PC-3 (cell line): ENCODE measurements around the gene EPM2A. TPM values are rescaled to one million over a fixed set of nuclear protein-coding genes. Genes with fewer than 3 reads are reported as not detected.

Experiments
- ATAC-seq: fragments of 200-7000 bp; cut with Tn5 transposase; 2 replicates; pipeline ENCODE4 v1.9.1; 2020; ENCODE audit warnings: mild to moderate bottlenecking, moderate library complexity
- BruUV-seq: library from RNA; stranded (reverse); fragments of 400-500 nt; replicated peaks from 2 replicates; lab custom pipeline; 2021; lab: Mats Ljungman, UMichigan
- CTCF ChIA-PET: fragments of 300-600 bp; sonication (Branson Sonifier 250); formaldehyde crosslinking; loops from one replicate; lab custom pipeline; 2022; ENCODE audit warnings: antibody characterized with exemption; lab: Charles Lee
- POLR2A ChIA-PET: fragments of 300-600 bp; sonication (Branson Sonifier 250); formaldehyde crosslinking; loops from one replicate; lab custom pipeline; 2022; ENCODE audit warnings: antibody characterized with exemption; ENCODE audit not compliant: unreplicated experiment; lab: Charles Lee
- DNase-seq: peaks from one replicate; pipeline ENCODE4 v3.0.0-alpha.2; 2015
- H2AFZ ChIP-seq: fragments of 300-600 bp; sonication (generic); 2 replicates; pipeline ENCODE4 v1.6.0; 2016; ENCODE audit warnings: antibody characterized with exemption, low read length
- H3F3A ChIP-seq: fragments of 300-600 bp; sonication (generic); one replicate; pipeline ENCODE4 v1.6.0; 2017; ENCODE audit warnings: antibody characterized with exemption, low read length, control low read depth, mild to moderate bottlenecking; ENCODE audit not compliant: unreplicated experiment
- H3K27ac ChIP-seq: fragments of 300-600 bp; sonication (generic); 2 replicates; pipeline ENCODE4 v1.5.1; 2016; ENCODE audit warnings: mild to moderate bottlenecking, low read length
- H3K27me3 ChIP-seq: fragments of 300-600 bp; sonication (generic); 2 replicates; pipeline ENCODE4 v1.6.1; 2016; ENCODE audit warnings: low read length, mixed read lengths
- H3K36me3 ChIP-seq: fragments of 300-600 bp; sonication (generic); 2 replicates; pipeline ENCODE4 v1.6.1; 2016; ENCODE audit warnings: low read depth, mixed run types, low read length, mixed read lengths
- H3K4me1 ChIP-seq: fragments of 300-600 bp; sonication (generic); 2 replicates; pipeline ENCODE4 v1.5.1; 2016; ENCODE audit warnings: low read length; ENCODE audit not compliant: insufficient read depth
- H3K4me2 ChIP-seq: fragments of 300-600 bp; sonication (generic); 2 replicates; pipeline ENCODE4 v1.6.0; 2016; ENCODE audit warnings: low read length
- H3K4me3 ChIP-seq: fragments of 300-600 bp; sonication (generic); 2 replicates; pipeline ENCODE4 v1.5.1; 2016; ENCODE audit warnings: mild to moderate bottlenecking, low read length, mixed read lengths
- H3K79me2 ChIP-seq: fragments of 300-600 bp; sonication (generic); 2 replicates; pipeline ENCODE4 v1.6.1; 2017; ENCODE audit warnings: low read length, mixed read lengths
- H3K9ac ChIP-seq: fragments of 300-600 bp; sonication (generic); 2 replicates; pipeline ENCODE4 v1.6.0; 2016; ENCODE audit warnings: mild to moderate bottlenecking, low read length
- H3K9me2 ChIP-seq: fragments of 300-600 bp; sonication (generic); replicated peaks from 2 replicates; pipeline ENCODE4 v1.6.1; 2016; ENCODE audit warnings: mixed run types, low read length, mixed read lengths
- H3K9me3 ChIP-seq: fragments of 300-600 bp; sonication (generic); 2 replicates; pipeline ENCODE4 v1.6.1; 2016; ENCODE audit warnings: low read length, mixed read lengths
- H4K20me1 ChIP-seq: fragments of 300-600 bp; sonication (generic); 2 replicates; pipeline ENCODE4 v1.6.1; 2016; ENCODE audit warnings: low read length, mixed read lengths
- EZH2 ChIP-seq: fragments of 300-600 bp; sonication (generic); IDR thresholded peaks from one replicate; pipeline ENCODE4 v1.6.1; 2017; ENCODE audit warnings: antibody characterized with exemption, mild to moderate bottlenecking, low read length; ENCODE audit not compliant: unreplicated experiment
- EZH2phosphoT487 ChIP-seq: fragments of 300-600 bp; sonication (generic); IDR thresholded peaks from 2 replicates; pipeline ENCODE4 v1.6.1; 2018; ENCODE audit warnings: mild to moderate bottlenecking, antibody characterized with exemption, low read length, borderline replicate concordance
- intact Hi-C: fragments of 100-400 bp; cut with micrococcal nuclease; formaldehyde crosslinking; loops from 2 replicates; pipeline ENCODE4 v1.9.0; 2023
- total RNA-seq: library from RNA; depleted of rRNA; stranded (reverse); fragments of >200 nt; gene quantifications from 2 replicates; pipeline ENCODE4 v1.2.3, GENCODE V29; 2014; rRNA removed
- TF ChIP-seq, protein P1 (sequence below): fragments of 300-600 bp; sonication (generic); conservative IDR thresholded peaks from 2 replicates; pipeline ENCODE4 v1.5.1; 2017; ENCODE audit warnings: antibody characterized with exemption, low read depth, mild to moderate bottlenecking, low read length

Gene EPM2A
- total RNA-seq, 1 experiment from 2014 or later, result 2.9 TPM

DNA sequence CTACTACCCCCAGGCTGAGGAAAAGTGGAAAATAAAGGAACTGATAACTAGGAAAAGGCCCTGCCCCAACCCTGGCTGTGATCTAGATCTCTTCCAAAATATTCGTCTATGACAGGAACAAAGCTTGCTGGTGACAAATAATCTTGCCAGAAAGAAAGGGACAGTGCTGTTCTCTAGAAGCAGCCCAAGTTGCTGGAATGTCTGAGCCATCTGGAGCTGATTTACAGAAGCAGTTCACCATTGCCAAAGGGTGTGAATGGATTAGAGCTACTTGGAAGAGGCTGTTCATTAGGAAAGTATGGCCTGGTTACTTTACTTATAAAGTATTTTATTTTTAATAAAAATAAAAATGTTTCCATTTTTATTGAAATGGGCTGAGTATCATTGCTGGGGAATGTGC, 146.3 kb downstream of the EPM2A start:
- Histone ChIP-seq H3K9ac (no peak overlapping the region), H3K27ac (no peak overlapping the region), H3F3A (no peaks in the 10 kb centered on the region), H2AFZ (no peak overlapping the region), H3K4me2 (no peak overlapping the region), H3K27me3 (no peaks in the 10 kb centered on the region), H3K9me3 (no peaks in the 10 kb centered on the region), H3K4me1 (no peaks in the 10 kb centered on the region), H3K4me3 (no peak overlapping the region), H3K36me3 (no peaks in the 10 kb centered on the region), H4K20me1 (no peaks in the 10 kb centered on the region), H3K9me2 (no peaks in the 10 kb centered on the region), H3K79me2 (no peaks in the 10 kb centered on the region)
- TF ChIP-seq, protein P1, sequence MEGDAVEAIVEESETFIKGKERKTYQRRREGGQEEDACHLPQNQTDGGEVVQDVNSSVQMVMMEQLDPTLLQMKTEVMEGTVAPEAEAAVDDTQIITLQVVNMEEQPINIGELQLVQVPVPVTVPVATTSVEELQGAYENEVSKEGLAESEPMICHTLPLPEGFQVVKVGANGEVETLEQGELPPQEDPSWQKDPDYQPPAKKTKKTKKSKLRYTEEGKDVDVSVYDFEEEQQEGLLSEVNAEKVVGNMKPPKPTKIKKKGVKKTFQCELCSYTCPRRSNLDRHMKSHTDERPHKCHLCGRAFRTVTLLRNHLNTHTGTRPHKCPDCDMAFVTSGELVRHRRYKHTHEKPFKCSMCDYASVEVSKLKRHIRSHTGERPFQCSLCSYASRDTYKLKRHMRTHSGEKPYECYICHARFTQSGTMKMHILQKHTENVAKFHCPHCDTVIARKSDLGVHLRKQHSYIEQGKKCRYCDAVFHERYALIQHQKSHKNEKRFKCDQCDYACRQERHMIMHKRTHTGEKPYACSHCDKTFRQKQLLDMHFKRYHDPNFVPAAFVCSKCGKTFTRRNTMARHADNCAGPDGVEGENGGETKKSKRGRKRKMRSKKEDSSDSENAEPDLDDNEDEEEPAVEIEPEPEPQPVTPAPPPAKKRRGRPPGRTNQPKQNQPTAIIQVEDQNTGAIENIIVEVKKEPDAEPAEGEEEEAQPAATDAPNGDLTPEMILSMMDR, result no peak
- TF ChIP-seq EZH2phosphoT487 (no peak), EZH2 (no peak)
- DNase-seq (no peak), ATAC-seq (no peak)
- BruUV-seq, result no TSS peak
- POLR2A ChIA-PET, result no interaction called here
- CTCF ChIA-PET, result interaction anchor here (0.6 kb wide), 1 partner anchor 9 kb away, joined by 3 read pairs; no protein-coding TSS in a partner anchor
- intact Hi-C loops, result no loop called here

DNA sequence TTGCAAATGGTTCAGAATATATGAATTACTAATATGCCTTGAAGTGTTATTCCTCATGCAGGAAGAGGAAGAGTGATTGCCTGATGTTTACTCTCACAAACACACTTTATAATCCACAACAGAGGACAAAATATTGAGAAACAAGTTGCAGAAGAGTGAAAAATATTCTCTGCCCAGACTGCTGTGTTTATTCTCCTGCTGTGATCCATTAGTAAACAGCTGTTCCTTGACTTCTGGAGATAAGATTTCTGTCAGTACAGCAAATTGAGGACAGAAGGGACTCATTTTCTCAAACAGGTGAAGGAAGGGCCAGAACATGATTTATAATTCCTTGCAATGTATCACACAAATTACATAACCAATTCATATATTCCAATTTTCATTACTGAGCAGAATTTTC, 148.0 kb downstream of the EPM2A start:
- H3K4me2 ChIP-seq, result no peak overlapping the region
- no peaks in the 10 kb centered on the region for H4K20me1 ChIP-seq
- CTCF ChIA-PET, result no interaction called here
- no peaks in the 10 kb centered on the region for H3K27me3 ChIP-seq
- no peak overlapping the region for H3K4me3 ChIP-seq
- no peaks in the 10 kb centered on the region for H3K36me3 ChIP-seq
- H3K4me1 ChIP-seq, result peaks cover 8% of the 10 kb centered on the region
- intact Hi-C loops, result no loop called here
- no peak for TF ChIP-seq EZH2phosphoT487
- TF ChIP-seq, protein P1, result no peak
- no peak for TF ChIP-seq EZH2
- H3K9ac ChIP-seq, result no peak overlapping the region
- H3F3A ChIP-seq, result no peaks in the 10 kb centered on the region
- DNase-seq (no peak), ATAC-seq (no peak)
- no peaks in the 10 kb centered on the region for H3K9me2 ChIP-seq
- no peaks in the 10 kb centered on the region for H3K9me3 ChIP-seq
- BruUV-seq, result no TSS peak
- H2AFZ ChIP-seq, result no peak overlapping the region
- H3K27ac ChIP-seq, result no peak overlapping the region
- no peaks in the 10 kb centered on the region for H3K79me2 ChIP-seq
- POLR2A ChIA-PET, result interaction anchor here (0.6 kb wide), 1 partner anchor 748 kb away, joined by 3 read pairs; no protein-coding TSS in a partner anchor

DNA sequence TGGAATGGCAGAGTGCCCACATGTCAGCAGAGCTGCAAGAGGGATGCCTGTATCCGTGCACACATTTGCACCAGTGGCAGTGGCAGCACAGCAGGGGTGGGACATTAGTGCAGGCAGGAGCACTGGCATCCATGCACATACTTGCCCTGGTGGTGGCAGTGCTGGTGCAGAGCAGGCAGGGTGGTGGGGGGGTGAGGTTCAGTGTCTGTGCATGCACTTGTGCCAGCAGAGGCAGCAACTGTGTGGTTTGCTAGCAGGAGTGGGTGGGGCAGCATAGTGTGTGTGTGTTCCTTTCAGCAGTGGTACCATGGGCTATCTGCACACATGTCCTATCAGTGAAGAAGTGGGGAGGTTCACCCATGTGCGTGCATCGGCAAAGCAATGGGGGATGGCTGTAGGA, 151.6 kb downstream of the EPM2A start:
- Histone ChIP-seq H3K27me3 (no peaks in the 10 kb centered on the region), H2AFZ (no peak overlapping the region), H3K4me1 (peaks cover 8% of the 10 kb centered on the region), H3K79me2 (no peaks in the 10 kb centered on the region), H3K36me3 (no peaks in the 10 kb centered on the region), H3K9me2 (no peaks in the 10 kb centered on the region), H3K4me3 (no peak overlapping the region), H4K20me1 (no peaks in the 10 kb centered on the region), H3K4me2 (no peak overlapping the region), H3F3A (no peaks in the 10 kb centered on the region), H3K9ac (no peak overlapping the region), H3K9me3 (no peaks in the 10 kb centered on the region), H3K27ac (no peak overlapping the region)
- intact Hi-C loops, result no loop called here
- ATAC-seq (no peak), DNase-seq (no peak)
- ChIA-PET CTCF (no interaction called here), POLR2A (no interaction called here)
- no TSS peak for BruUV-seq
- no peak for TF ChIP-seq EZH2
- TF ChIP-seq EZH2phosphoT487, result no peak
- TF ChIP-seq, protein P1, result no peak

Other genes with a start within 250 kb of the EPM2A start
- gene FBXO30, start 79.3 kb upstream of the EPM2A start, total RNA-seq, result 2.5 and 3.1 TPM in 2 replicates
- gene SHPRH, start 228.8 kb upstream of the EPM2A start, total RNA-seq, result 5.5 and 6.7 TPM in 2 replicates